Measurements from ENCODE around the gene STARD3NL. TPM values are rescaled to one million over a fixed set of nuclear protein-coding genes. Genes with fewer than 3 reads are reported as not detected.

STARD3NL gene
- total and polyA plus RNA-seq, 2 experiments from 2014 or later, result 55.1 to 55.3 TPM

DNA sequence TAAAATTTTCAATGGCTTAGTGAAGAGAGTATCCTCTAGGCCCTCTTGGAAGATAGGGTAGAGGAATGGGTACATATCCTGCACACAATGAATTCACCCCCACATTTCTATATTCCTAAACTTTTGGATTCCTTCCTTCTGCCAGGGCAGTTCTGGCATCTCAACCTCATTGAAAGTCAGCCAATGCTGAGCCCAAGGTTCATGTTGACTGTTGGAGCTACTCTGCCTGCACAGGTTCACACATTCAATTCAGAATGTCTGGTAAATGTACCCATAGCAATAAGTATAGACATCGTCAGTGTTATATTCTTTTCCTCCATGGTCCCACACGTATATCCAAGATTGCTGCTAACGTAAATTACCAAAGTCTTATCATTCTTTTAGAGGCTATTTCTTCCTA, 48.9 kb upstream of the STARD3NL start:
- Histone ChIP-seq H3K79me2 (replicated peaks; ENCODE audit: insufficient read depth) (no peaks in the 10 kb centered on the region), H3K9me2 (ENCODE audit: insufficient read depth) (no peaks in the 10 kb centered on the region), H2AFZ (peak overlapping the region; percentile 57; the same call in 1 of the 2 replicates), H3K36me3 (ENCODE audit: insufficient read depth) (no peaks in the 10 kb centered on the region), H3K4me2 (no peak overlapping the region), H3F3A (replicated peaks; ENCODE audit: low read depth) (no peaks in the 10 kb centered on the region), H3K4me3 (no peak overlapping the region), H4K20me1 (replicated peaks; ENCODE audit: insufficient read depth) (no peaks in the 10 kb centered on the region), H3K27ac (ENCODE audit: low read depth) (no peak overlapping the region), H3K4me1 (ENCODE audit: insufficient read depth) (peaks cover 6% of the 10 kb centered on the region; the same call in 1 of the 2 replicates), H3K27me3 (ENCODE audit: insufficient read depth) (no peaks in the 10 kb centered on the region)
- Mint-ChIP-seq H3K9me3 (no peaks in the 10 kb centered on the region; the same call in 2 of the 3 replicates), H3K4me1 (peaks cover 5% of the 10 kb centered on the region; the same call in 1 of the 3 replicates), H3K4me3 (no peak overlapping the region), H3K27ac (no peak overlapping the region), H3K27me3 (ENCODE audit: insufficient read depth, low read depth, poor library complexity) (peaks cover 6% of the 10 kb centered on the region), H3K36me3 (ENCODE audit: low read depth) (no peaks in the 10 kb centered on the region)
- TF ChIP-seq EZH2 (IDR thresholded peaks at IDR 0.05; ENCODE audit: low read depth, unreplicated experiment), result no peak
- TF ChIP-seq ZNF331 (CRISPR knock-in tag; IDR thresholded peaks at IDR 0.05; ENCODE audit: low read depth), result no peak
- no peak for TF ChIP-seq ZNF114 (CRISPR knock-in tag; IDR thresholded peaks at IDR 0.05)
- no peak for TF ChIP-seq NANOG (IDR thresholded peaks at IDR 0.05; ENCODE audit: borderline replicate concordance)
- TF ChIP-seq EZH2phosphoT487 (IDR thresholded peaks at IDR 0.05; ENCODE audit: unreplicated experiment), result no peak
- no peak for TF ChIP-seq STAT1 (IDR thresholded peaks at IDR 0.05; ENCODE audit: unreplicated experiment)
- TF ChIP-seq, protein P1, sequence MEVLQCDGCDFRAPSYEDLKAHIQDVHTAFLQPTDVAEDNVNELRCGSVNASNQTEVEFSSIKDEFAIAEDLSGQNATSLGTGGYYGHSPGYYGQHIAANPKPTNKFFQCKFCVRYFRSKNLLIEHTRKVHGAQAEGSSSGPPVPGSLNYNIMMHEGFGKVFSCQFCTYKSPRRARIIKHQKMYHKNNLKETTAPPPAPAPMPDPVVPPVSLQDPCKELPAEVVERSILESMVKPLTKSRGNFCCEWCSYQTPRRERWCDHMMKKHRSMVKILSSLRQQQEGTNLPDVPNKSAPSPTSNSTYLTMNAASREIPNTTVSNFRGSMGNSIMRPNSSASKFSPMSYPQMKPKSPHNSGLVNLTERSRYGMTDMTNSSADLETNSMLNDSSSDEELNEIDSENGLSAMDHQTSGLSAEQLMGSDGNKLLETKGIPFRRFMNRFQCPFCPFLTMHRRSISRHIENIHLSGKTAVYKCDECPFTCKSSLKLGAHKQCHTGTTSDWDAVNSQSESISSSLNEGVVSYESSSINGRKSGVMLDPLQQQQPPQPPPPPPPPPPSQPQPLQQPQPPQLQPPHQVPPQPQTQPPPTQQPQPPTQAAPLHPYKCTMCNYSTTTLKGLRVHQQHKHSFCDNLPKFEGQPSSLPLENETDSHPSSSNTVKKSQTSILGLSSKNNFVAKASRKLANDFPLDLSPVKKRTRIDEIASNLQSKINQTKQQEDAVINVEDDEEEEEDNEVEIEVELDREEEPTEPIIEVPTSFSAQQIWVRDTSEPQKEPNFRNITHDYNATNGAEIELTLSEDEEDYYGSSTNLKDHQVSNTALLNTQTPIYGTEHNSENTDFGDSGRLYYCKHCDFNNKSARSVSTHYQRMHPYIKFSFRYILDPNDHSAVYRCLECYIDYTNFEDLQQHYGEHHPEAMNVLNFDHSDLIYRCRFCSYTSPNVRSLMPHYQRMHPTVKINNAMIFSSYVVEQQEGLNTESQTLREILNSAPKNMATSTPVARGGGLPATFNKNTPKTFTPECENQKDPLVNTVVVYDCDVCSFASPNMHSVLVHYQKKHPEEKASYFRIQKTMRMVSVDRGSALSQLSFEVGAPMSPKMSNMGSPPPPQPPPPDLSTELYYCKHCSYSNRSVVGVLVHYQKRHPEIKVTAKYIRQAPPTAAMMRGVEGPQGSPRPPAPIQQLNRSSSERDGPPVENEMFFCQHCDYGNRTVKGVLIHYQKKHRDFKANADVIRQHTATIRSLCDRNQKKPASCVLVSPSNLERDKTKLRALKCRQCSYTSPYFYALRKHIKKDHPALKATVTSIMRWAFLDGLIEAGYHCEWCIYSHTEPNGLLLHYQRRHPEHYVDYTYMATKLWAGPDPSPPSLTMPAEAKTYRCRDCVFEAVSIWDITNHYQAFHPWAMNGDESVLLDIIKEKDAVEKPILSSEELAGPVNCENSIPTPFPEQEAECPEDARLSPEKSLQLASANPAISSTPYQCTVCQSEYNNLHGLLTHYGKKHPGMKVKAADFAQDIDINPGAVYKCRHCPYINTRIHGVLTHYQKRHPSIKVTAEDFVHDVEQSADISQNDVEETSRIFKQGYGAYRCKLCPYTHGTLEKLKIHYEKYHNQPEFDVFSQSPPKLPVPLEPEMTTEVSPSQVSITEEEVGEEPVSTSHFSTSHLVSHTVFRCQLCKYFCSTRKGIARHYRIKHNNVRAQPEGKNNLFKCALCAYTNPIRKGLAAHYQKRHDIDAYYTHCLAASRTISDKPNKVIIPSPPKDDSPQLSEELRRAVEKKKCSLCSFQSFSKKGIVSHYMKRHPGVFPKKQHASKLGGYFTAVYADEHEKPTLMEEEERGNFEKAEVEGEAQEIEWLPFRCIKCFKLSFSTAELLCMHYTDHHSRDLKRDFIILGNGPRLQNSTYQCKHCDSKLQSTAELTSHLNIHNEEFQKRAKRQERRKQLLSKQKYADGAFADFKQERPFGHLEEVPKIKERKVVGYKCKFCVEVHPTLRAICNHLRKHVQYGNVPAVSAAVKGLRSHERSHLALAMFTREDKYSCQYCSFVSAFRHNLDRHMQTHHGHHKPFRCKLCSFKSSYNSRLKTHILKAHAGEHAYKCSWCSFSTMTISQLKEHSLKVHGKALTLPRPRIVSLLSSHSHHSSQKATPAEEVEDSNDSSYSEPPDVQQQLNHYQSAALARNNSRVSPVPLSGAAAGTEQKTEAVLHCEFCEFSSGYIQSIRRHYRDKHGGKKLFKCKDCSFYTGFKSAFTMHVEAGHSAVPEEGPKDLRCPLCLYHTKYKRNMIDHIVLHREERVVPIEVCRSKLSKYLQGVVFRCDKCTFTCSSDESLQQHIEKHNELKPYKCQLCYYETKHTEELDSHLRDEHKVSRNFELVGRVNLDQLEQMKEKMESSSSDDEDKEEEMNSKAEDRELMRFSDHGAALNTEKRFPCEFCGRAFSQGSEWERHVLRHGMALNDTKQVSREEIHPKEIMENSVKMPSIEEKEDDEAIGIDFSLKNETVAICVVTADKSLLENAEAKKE (CRISPR knock-in tag; IDR thresholded peaks at IDR 0.05), result no peak
- TF ChIP-seq, protein P2, sequence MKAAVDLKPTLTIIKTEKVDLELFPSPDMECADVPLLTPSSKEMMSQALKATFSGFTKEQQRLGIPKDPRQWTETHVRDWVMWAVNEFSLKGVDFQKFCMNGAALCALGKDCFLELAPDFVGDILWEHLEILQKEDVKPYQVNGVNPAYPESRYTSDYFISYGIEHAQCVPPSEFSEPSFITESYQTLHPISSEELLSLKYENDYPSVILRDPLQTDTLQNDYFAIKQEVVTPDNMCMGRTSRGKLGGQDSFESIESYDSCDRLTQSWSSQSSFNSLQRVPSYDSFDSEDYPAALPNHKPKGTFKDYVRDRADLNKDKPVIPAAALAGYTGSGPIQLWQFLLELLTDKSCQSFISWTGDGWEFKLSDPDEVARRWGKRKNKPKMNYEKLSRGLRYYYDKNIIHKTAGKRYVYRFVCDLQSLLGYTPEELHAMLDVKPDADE (IDR thresholded peaks at IDR 0.05), result no peak
- TF ChIP-seq, protein P3, sequence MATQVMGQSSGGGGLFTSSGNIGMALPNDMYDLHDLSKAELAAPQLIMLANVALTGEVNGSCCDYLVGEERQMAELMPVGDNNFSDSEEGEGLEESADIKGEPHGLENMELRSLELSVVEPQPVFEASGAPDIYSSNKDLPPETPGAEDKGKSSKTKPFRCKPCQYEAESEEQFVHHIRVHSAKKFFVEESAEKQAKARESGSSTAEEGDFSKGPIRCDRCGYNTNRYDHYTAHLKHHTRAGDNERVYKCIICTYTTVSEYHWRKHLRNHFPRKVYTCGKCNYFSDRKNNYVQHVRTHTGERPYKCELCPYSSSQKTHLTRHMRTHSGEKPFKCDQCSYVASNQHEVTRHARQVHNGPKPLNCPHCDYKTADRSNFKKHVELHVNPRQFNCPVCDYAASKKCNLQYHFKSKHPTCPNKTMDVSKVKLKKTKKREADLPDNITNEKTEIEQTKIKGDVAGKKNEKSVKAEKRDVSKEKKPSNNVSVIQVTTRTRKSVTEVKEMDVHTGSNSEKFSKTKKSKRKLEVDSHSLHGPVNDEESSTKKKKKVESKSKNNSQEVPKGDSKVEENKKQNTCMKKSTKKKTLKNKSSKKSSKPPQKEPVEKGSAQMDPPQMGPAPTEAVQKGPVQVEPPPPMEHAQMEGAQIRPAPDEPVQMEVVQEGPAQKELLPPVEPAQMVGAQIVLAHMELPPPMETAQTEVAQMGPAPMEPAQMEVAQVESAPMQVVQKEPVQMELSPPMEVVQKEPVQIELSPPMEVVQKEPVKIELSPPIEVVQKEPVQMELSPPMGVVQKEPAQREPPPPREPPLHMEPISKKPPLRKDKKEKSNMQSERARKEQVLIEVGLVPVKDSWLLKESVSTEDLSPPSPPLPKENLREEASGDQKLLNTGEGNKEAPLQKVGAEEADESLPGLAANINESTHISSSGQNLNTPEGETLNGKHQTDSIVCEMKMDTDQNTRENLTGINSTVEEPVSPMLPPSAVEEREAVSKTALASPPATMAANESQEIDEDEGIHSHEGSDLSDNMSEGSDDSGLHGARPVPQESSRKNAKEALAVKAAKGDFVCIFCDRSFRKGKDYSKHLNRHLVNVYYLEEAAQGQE (IDR thresholded peaks at IDR 0.05; ENCODE audit: unreplicated experiment), result no peak
- ATAC-seq (no peak), DNase-seq (ENCODE audit: low spot score) (no peak)
